ENCODE measurements around the gene PTPRM. TPM values are rescaled to one million over a fixed set of nuclear protein-coding genes. Genes with fewer than 3 reads are reported as not detected.

Gene PTPRM
- total and polyA plus RNA-seq, 2 of the 8 experiments (the other 6 are each of a cell fraction or from before 2014, with no cell fraction given): 4.1 to 7.0 TPM

DNA sequence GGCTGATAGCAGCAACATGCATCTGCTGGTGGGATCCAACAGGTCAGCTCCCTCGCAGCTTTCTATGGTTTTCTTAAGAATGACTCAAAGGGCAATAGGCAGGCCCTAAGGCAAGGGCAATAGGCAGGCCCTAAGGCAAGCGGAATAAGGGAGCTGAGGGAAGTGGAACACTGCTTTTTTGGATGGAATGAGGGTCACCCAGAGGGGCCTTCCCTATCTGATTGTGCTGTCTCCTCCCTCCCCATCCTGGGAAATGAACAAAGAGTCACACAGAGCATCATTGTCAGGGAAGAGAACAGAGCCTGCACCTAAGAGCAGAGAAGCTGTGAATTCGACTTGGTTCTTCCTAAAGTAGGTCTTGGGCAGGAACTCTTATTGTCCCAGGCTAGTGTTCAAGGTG is 43.3 kb upstream of the PTPRM start:
- no peak for FAIRE-seq
- H3K23ac ChIP-seq (ENCODE audit: insufficient read length): no peak overlapping the region
- no peak overlapping the region for H3K9ac ChIP-seq (replicated peaks in 1 of 4; ENCODE audit: extremely low read depth in 1 of 4, low read depth in 3 of 4, low read length in 3 of 4)
- no peaks in the 10 kb centered on the region for H4K20me1 ChIP-seq (replicated peaks in 1 of 2; ENCODE audit: control insufficient read depth in 1 of 2, insufficient read depth in 2 of 2, low read length in 2 of 2)
- no peak overlapping the region for H4K91ac ChIP-seq (replicated peaks; ENCODE audit: insufficient read length, low read length)
- H3K79me1 ChIP-seq (ENCODE audit: low read depth, low read length): no peaks in the 10 kb centered on the region
- no peak overlapping the region for H3K4me2 ChIP-seq (ENCODE audit: insufficient read depth in 1 of 2, low read depth in 2 of 2, low read length in 2 of 2)
- no peak for TF ChIP-seq CBX8 (IDR thresholded peaks at IDR 0.05; ENCODE audit: borderline replicate concordance, low read depth, low read length)
- TF ChIP-seq GTF2F1 (IDR thresholded peaks at IDR 0.05; ENCODE audit: borderline replicate concordance, low read depth, low read length): no peak
- TF ChIP-seq, protein P1, sequence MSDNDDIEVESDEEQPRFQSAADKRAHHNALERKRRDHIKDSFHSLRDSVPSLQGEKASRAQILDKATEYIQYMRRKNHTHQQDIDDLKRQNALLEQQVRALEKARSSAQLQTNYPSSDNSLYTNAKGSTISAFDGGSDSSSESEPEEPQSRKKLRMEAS (IDR thresholded peaks at IDR 0.05): no peak
- TF ChIP-seq EGR1 (IDR thresholded peaks at IDR 0.05; ENCODE audit: borderline replicate concordance, low read depth, low read length): no peak
- no peak for TF ChIP-seq CHD2 (IDR thresholded peaks at IDR 0.05; ENCODE audit: low read length)
- no peak for TF ChIP-seq TBP (IDR thresholded peaks at IDR 0.05; ENCODE audit: low read depth, low read length)
- no peak for TF ChIP-seq ASH2L (IDR thresholded peaks at IDR 0.05; ENCODE audit: low read length)
- no peak for TF ChIP-seq ATF3 (IDR thresholded peaks at IDR 0.05; ENCODE audit: insufficient read depth, low read depth, low read length)
- WGBS, 2 experiments (ENCODE audit: extremely low coverage in 1 of 2, insufficient coverage in 1 of 2, insufficient read length in 1 of 2, insufficient replicate concordance in 2 of 2, low coverage in 1 of 2, low lambda C conversion rate in 2 of 2, missing lambda C conversion rate in 1 of 2): 86% methylated on average over 3 of the region's 3 CpGs; no CpG with 5 or more reads in 1 of the 2 experiments
- H3K27ac ChIP-seq (ENCODE audit: low read depth, low read length): no peak overlapping the region
- no peak overlapping the region for H2BK12ac ChIP-seq (ENCODE audit: low read depth, low read length)
- no peaks in the 10 kb centered on the region for H3K23me2 ChIP-seq (ENCODE audit: low read depth, low read length)
- no peak overlapping the region for H2BK20ac ChIP-seq (ENCODE audit: low read length)
- H3K9me3 ChIP-seq (ENCODE audit: insufficient read depth in 2 of 2, low read depth in 1 of 2, low read length in 1 of 2): no peaks in the 10 kb centered on the region
- no peak for DNase-seq (ENCODE audit: low read depth in 1 of 2, low spot score in 2 of 2)
- no peak overlapping the region for H3K18ac ChIP-seq (ENCODE audit: extremely low read depth, low read length)
- ChIA-PET CTCF (ENCODE audit: partially characterized antibody) (interaction anchor here (1.6 kb wide), 1 partner anchor 21 kb away, joined by 3 read pairs; no protein-coding TSS in a partner anchor), POLR2A (ENCODE audit: partially characterized antibody) (interaction anchor here (1.2 kb wide), 1 partner anchor 10 kb away, joined by 3 read pairs; no protein-coding TSS in a partner anchor)
- H3K27me3 ChIP-seq (replicated peaks in 1 of 4; ENCODE audit: control insufficient read depth in 3 of 4, extremely low read depth in 1 of 4, insufficient read depth in 3 of 4, low read length in 3 of 4): no peaks in the 10 kb centered on the region
- H2BK120ac ChIP-seq (replicated peaks; ENCODE audit: low read depth, low read length): no peak overlapping the region
- no peaks in the 10 kb centered on the region for H3K79me2 ChIP-seq (ENCODE audit: control insufficient read depth in 1 of 2, insufficient read depth in 2 of 2, low read length in 2 of 2)
- peaks cover 0 to 10% (median 1%) of the 10 kb centered on the region in 4 experiments; a peak in 3 of 7 replicates for H3K4me1 ChIP-seq (replicated peaks in 1 of 4; ENCODE audit: control insufficient read depth in 3 of 4, insufficient read depth in 4 of 4, low read length in 3 of 4)
- no peak overlapping the region for H2BK5ac ChIP-seq (ENCODE audit: low read depth, low read length)
- no peak overlapping the region for H2AK5ac ChIP-seq (ENCODE audit: low read depth, low read length)
- no peak overlapping the region for H2BK15ac ChIP-seq (ENCODE audit: low read length)
- H3K14ac ChIP-seq (ENCODE audit: insufficient read length): no peak overlapping the region
- H3K56ac ChIP-seq (replicated peaks; ENCODE audit: insufficient read length, low read depth, low read length): no peak overlapping the region
- no peak overlapping the region for H2AFZ ChIP-seq (ENCODE audit: low read length)
- H3K4ac ChIP-seq (replicated peaks; ENCODE audit: insufficient read length, low read depth, low read length): no peak overlapping the region
- H3K36me3 ChIP-seq (ENCODE audit: control insufficient read depth in 2 of 4, insufficient read depth in 4 of 4, low read length in 3 of 4): no peaks in the 10 kb centered on the region
- H4K8ac ChIP-seq (ENCODE audit: extremely low read depth, insufficient read depth, low read length): no peak overlapping the region
- no peak overlapping the region for H3K4me3 ChIP-seq (ENCODE audit: extremely low read depth in 1 of 4, insufficient read depth in 2 of 4, low read depth in 3 of 4, low read length in 4 of 4)
- H4K5ac ChIP-seq (ENCODE audit: insufficient read length, low read depth, low read length): no peak overlapping the region
